Hematopoietic multipotent progenitor cell treated with erythropoietin and hydrocortisone succinate and interleukin-3 and kit ligand, for 4 days (in vitro differentiated cells): ENCODE measurements around the gene PYGL.
"Not testable (repeated sequence)": the region's sequence is repeated elsewhere in the genome, so short reads cannot be mapped to it uniquely, and the experiment has no call there.

ENCODE experiments used
- DNase-seq: peaks from one replicate; pipeline ENCODE4 v3.0.0-alpha.2; 2015

Gene PYGL

DNA sequence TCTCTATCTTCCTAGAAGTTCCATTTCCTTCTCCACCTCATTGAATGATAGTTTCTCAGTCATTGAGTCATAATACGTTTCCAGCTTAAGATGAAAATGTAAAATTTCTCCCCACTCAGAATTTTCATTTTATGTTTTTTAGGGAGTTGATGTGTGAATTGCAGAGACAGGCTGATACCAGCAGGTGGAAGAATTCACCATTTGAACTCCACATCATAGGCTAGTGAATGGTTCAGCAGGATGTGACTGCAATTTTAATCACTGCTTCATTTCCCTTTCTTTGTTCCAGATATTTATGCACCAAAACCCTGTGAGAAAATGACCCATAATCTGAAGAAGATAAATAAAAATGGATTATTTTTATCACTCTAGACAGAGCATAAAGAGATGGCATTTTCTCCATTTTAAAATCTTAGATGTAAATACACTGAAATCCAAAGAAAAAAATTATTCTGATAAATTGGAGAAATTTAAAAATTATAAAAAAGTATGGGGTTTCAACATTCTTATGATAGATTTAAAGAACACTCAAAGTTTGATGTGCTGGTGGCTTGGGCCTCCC, 10.6 kb upstream of the PYGL start:
- peak; percentile 70 for DNase-seq

DNA sequence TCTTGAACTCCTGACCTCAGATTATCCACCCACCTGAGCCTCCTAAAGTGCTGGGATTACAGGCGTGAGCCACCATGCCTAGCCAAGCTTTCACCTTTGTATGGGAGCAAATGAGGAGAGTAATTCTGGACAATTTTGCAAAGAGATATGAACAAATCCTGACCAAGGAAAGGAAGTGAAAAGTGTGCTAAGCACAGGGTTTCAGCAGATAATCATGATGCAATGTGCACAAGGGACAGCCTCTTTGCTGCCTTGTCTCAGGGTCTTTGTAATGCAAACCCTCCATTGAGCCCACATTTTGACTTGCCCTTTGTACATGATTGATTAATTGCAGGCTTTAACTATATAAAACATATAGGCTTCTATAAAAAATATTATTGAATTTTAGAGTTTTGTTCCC, 9.2 kb upstream of the PYGL start:
- peak; percentile 28 for DNase-seq

DNA sequence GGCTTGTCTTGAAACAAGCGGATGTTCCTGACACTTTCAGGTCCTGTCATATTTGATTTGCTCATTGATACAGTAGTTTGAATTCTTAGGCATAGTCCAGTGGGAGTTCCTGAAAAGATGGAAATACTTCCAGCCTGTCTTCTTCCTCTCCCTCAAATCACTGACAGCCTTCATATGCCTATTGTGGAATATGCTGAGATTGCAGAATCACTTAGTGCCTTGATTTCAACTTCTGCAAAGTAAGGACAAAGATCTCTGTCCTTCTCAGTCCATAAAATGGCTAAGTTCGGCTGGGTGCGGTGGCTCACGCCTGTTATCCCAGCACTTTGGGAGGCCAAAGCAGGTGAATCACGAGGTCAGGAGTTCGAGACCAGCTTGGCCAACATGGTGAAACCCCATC, 6.7 kb upstream of the PYGL start:
- no peak for DNase-seq

DNA sequence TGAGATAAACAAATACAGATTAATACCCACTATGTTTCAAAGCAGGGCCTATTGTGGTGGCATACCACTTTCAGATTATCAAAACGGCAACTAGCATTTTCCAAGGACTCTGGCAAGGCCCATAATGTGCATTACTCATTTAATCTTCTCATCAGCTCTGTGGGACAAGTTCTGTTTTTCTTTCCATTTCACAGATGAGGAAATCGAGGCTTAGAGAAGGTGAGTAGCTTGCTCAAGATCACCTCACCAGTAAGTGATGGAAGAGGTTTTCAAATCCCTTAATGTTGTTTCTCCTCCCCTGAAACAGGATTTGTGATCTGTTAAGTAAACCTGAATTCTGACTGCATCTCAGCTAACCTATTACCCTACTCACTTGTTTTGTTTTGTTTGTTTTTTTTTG, 3.9 kb upstream of the PYGL start:
- DNase-seq, result no peak

DNA sequence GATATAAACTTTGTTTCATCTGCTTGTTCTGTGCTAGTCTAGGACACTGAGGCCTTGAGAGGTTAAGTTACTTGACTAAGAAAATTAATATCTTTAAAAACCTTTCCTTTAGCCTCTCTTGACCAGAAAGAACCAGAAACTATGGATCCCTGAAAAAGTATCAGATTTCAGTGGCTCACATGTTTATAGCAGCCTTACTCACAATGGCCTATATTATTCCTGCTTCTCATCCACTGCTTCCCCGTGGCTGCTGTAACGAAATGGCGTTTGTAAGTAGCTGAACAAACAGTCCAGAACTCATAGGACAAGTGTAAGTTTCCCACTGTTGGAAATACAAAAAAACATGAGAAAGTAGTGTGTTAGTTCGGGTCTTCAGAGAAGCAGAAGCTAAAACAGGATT, 3.2 kb upstream of the PYGL start:
- no peak for DNase-seq

DNA sequence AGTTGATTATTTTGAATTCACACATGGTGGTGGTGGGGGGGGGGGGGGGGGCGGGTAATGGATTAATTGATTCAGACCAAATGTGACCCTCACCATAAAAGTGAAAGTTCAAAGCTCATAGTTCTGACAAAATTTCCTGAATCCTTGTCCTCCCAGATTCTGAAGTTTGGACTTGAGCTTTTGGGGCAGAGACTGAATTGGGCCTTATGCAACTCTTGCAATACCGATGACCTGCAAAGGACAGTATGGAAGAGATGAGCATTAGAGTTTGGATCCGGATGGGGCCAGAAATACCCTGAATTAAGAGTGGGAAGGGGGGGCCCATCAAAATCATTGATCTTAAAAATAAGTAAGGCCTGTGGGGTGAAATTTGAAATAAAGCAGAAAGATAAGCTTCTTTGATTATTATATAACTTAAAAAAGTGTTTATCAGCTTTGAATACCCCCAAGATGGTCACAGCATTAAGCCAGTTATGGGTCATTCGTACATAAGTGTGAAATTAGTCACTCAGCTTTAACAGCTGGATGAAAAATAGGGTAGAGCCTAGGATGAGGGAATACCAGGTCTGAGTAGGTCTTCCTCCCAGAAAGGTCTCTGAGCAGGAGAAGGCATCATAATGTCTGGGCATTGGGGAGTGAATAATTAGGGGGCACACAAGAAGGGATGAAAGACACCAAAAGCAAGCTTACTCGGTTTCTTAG, 2.1 kb upstream of the PYGL start:
- DNase-seq, result no peak

DNA sequence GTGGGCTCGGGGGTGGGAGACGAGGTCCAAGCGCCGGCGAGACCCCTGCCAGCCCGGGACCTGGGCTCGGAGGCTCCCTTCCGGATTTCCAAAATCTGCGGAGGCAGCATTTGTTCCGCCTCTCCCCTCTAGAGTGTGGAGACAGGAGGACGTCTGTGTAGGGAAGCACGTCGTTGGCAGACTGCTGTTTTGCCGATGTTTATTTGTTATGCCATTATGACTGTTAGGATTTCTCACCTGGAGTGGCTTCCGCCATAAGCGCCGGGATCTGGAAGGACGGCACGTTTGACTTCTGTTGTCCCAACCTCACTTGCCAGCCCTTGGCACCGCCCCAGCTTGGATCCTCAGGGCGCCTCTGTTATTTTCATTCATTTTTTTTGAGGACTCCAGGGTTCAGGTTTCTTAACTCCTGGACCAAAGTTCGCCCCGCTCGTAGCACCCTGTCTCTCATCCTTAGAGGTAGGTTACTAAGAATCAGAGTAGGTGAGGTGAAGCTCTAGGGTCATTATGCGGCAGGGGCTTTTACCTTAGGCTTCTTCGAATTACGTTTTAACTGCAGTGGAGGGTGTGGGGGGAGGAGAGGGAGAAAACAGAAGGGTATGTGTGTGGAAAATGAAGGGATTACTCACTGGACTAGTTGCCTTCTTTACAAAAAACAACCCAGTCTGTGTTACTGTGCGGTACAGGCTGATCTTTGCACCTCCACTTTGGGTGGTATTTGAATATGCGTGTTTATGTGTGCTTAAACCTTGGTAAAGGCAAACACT, 547 bp upstream of the PYGL start:
- DNase-seq, result no peak

DNA sequence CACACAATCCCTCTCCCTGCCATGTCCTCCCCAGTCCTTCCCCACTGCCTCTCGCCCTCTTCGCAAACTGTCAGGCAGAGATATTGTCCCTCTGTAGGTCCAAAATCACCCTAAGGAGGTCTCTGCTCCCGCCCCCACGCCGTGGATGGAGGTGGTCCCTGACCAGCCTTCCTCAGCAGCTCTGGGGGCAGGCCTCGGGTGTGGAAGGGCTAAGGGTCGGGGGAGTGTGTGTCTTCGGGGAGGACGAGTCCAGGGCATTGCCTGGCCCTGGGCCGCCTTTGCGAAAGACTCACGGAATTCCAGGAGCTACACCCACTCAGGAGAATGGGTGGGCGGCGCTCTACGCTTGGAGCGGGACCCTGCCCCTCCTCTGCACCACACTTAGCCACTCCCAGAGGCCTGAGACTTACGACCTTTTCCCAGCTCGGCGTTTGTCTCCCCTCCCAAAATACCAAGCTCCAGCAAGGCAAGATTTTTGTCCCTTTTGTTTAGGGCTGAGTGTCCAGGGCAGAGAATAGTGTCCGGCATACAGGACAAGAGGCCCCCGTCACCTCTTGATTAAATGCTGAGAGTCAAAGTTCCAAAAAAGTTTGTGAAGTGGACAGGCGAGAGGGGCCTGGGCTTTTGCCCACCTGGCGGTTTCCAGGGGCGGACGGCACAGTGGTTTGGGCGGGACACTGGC, 881 bp downstream of the PYGL start:
- peak; percentile 49 for DNase-seq

DNA sequence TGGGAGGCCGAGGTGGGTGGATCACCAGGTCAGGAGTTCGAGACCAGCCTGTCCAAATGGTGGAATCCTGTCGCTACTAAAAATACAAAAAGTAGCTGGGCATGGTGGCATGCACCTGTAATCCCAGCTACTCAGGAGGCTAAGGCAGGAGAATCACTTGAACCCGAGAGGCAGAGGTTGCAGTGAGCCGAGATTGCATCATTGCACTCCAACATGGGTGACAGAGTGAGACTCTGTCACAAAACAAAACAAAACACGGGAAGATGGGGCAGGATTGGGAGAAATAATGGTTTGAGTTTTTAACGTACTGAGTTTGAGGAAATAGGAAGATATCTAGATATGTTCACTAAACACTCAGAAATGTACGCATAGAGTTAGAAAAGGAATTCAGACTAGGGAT, 2.6 kb downstream of the PYGL start:
- not testable (repeated sequence) for DNase-seq

DNA sequence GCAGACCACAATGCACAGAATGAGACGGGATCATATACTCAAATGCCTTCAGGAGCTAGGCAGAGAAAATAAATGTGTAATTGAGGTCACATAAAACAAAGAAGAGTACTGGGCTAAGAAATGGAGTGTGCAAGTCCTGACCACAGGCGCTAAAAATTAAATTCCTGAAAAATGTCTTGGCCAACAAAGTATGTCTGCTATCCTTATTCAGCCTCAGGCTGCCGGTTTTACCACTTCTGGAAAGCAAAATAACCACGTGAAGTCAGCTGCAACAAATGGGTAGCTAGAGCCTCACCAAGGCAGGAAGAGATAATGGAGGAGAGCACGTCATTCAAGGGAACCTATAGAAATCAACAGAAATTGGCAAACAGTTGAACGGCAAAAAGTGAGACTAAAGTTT, 3.1 kb downstream of the PYGL start:
- peak; percentile 52 for DNase-seq

DNA sequence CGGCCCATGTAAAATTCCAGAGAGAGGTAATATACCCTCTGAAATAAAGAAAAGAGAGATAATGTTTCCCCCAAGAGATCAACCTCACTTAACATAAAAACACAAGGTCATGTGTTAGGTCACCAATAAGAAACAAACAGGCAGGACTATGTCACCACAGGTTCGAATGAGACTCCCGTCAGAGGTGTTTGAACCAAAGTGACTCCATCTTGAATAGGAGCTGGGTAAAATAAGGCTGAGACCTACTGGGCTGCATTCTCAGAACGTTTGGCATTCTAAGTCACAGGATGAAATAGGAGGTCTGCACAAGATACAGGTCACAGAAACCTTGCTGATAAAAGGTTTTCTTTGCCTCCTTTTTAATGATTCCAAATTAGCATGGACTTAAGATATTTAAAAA, 6.5 kb downstream of the PYGL start:
- no peak for DNase-seq

DNA sequence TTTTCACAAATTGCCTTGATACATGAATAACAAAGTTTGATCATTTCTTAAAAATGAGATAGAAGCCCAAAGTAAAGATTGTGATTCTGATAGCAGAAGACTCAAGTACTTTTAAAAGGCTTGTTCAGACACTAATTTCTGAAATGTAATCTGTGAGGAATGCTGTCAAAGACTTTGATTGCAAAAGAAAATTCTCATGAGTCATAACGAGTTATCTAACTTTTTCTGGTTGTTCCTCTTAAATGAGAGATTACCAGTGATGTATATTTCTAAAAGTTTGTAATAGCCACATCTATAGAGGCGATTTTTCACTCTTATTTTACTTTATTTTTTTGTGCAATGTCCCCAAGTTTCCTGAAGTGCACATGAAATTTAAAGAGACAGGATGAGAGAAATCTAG, 7.0 kb downstream of the PYGL start:
- DNase-seq, result peak; percentile 65

DNA sequence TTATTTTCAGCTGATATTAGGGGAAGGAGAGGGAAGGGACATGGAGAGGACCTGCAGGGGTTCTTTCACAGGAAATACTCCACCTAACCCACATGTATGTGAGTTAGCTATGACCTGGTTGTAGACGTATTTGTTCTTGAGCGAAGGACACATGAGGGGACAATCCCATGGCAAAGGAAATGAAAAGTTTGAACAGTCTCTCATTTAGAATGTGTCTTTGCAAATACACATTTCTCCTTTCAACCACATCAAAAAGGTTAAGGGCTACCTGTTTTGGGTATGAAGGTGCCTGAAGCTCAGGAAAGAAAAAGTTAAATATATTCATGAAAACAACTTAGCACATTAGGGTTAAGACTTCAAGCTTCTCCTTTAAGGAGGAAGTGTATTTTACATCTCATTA, 7.4 kb downstream of the PYGL start:
- DNase-seq, result no peak

DNA sequence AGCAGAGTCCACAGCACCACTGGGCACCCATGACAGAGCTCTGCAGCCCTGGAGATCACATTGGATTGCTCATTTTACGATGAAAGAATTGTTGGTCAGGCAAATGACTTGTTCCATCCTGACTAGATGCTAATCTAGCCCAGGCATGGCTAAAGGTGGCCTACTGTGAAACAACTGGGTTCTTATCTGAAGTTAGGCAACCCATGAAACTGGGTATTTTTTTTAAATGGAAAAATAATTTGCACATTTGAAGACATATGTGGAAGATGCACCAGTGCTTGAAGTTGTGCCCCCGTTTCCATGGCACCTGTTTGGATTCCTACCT, 8.3 kb downstream of the PYGL start:
- peak; percentile 53 for DNase-seq

DNA sequence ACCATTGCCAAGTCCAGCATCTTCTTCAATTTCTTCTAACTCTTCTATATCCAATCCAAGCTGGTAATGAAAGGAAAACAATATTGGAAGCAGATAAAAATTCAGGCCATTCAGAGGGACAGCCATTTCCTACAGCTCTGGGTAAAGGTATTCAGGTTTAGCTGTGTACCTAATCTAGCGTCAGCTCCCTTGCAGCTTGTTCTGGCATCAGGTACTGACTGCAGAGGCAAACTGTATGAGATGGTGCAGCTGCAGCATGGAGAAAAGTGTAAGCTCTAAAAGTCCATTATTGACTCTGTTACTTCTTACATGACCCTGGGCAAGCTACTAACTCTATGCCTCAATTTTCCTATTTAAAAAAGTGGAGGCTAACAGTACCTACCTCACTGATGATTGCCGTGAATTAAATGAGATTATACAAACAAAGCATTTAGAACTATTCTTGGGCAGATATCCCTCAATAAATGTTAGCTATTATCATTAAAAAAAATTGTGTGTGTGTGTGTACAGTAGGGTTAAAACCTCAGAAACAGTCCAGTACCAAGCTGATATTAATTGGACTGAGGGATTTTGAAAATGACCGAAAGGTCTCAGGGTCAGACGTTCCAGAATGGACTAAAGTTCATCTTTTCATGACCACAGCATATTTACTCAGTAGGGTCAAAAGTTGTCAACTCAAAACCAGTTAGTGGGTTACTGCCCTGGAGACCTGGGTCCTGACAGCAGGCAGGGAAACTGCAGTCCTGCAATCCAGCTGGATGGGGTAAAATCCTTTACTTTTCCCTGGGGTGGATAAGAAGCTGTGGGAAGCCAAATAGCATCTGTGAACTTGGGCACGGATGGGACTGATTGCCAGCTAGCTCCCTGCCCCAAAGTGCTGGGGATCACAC, 8.9 kb downstream of the PYGL start:
- DNase-seq, result no peak

DNA sequence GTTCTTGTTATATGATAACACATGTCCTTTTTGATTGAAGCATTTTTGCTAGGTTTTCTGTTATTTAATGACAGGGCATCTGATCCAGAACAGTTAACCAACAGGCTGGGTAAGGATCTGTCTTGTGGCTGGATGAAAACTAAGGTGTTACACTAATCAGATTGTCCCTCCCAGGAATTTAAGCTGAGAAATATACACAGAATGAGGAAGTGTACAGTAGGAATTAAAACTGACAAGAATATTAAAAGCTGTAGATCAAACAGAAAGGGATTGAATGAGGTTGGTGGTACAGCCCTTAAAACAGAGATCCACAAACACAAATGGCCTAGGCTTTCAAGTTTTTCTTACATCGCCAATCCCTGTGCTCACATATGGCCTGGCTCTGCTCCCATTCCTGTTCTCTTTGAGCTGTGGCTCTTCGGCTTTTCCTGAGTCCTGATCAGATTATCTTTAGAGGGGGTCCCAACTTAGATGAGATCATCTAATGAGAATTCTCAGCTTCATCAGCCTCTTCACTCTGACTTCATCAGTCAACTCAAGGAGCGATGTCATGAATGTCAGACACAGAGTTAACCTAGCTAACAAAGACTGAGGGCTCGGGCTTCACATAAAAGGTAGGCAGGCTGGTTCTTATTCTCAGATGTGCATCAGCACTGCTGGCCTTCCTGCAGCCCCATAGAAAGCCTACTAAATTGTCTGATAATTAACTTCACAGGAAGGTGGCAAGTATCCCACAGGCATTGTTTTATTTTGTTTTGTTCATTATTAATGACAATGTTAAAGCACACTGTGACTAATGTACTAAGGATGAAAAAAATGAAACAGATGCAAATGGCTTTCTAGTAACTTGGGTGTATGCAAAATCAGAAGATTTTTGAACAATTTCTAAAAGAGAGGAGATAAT, 11.4 kb downstream of the PYGL start:
- DNase-seq, result peak; percentile 46

DNA sequence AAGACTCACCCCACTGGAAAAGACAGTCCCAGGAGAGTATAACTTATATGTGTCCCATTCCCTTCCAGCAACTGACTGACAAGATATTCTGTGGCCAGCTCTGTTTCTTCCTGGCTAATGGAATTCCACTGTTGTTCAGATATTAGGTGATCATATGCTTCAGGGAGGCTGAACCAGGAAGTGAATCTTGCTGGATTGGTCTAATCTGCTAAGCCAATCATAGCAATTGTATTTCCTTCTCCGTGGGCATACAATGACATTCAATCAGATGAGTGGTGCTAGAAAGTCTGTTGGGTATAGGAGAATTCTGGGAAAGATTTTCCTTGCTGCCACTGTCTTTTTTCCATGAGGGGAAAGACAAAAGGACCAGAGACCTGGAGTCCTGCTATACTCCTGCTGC, 12.1 kb downstream of the PYGL start:
- DNase-seq, result no peak

DNA sequence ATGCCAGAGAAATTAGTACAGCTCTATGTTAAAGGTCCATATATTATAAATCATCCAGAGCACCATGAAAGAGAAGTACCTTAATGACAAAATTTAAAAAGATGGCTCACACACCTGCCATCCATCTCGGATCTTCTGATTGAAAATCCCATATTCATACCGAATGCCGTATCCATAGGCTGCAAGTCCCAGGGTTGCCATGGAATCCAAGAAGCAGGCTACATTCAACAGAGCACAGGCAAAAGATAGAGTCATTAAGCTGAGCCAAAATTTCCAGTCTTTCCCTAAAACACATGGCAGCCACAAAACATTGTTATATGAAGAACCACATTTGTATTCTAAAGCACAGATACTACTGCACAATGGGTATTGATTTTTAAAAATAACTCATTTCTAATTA, 12.7 kb downstream of the PYGL start:
- no peak for DNase-seq

DNA sequence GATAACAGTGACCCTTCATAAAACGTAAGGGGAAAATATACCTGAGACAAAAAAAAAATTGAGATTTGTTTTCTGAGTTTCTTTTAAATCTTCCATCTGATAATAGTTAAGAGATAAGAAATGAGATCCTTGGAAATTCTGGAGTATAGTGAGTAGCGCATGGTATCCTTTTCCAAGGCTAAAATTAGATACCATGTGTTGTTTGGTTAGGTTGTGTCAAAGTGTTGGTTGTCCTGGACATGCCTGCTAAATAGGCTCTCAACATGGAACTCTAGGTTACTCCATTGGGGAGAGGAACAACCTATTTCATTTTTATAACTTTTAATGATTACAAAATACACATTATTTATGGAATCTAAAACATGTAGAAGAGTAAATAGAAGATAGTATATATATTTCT, 14.8 kb downstream of the PYGL start:
- no peak for DNase-seq

DNA sequence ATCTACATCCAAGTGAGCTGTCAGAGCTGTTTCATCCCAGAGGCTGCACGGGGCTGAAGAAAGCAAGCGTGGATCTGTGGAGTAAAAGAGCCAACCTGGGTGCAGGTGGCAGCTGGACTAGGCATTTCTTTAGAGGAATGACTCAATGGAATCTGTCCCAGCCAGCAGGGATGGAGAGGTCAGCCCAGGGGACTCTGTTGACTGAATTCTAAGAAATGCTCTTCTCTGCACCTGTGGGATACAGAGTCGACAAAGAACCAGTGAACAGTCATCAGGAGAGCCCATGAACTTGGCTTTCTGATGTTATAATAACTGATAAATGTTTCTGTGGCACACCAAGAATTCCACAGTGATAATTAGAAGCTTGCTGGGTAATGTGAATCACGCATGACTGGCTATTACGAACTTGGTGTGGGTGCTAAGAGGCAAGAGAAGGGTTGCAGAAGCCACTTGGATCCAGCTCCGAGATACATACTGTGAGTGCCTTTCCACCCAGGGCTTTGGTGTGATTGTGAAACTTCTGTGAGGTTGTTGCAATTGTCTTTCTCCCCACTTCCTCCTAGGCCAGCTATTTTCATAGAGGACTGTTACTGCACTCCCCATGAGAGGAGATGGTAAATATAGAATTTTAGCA, 16.2 kb downstream of the PYGL start:
- peak; percentile 86 for DNase-seq

DNA sequence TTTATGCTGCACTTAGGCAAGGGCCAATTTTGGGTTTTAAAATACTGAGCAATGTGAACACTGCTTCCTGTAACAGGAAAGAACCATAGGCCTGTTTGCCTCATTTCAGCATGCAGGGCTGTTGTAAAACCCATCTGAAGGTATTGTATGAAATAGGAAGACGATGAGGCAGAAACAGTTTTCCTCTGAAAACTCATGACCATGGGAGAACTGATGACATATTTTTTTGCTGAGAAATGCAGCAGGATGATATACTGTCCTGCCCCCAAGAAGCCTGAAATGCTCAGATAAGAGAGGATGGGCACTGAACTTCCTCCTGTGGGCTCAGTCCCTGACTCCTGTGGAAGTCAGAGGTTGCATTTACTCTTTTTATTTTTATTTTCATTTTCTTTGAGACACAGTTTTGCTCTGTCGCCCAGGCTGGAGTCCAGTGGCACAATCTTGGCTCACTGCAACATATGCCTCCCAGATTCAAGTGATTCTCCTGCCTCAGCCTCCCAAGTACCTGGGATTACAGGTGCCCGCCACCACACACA, 17.4 kb downstream of the PYGL start:
- peak; percentile 94 for DNase-seq
